Fibroblast of skin of right biceps (primary cell): ENCODE measurements around the gene PTPN7.

ENCODE experiments used
- DNase-seq: peaks from one replicate; pipeline ENCODE4 v3.0.0-alpha.2; 2013

The PTPN7 gene

DNA sequence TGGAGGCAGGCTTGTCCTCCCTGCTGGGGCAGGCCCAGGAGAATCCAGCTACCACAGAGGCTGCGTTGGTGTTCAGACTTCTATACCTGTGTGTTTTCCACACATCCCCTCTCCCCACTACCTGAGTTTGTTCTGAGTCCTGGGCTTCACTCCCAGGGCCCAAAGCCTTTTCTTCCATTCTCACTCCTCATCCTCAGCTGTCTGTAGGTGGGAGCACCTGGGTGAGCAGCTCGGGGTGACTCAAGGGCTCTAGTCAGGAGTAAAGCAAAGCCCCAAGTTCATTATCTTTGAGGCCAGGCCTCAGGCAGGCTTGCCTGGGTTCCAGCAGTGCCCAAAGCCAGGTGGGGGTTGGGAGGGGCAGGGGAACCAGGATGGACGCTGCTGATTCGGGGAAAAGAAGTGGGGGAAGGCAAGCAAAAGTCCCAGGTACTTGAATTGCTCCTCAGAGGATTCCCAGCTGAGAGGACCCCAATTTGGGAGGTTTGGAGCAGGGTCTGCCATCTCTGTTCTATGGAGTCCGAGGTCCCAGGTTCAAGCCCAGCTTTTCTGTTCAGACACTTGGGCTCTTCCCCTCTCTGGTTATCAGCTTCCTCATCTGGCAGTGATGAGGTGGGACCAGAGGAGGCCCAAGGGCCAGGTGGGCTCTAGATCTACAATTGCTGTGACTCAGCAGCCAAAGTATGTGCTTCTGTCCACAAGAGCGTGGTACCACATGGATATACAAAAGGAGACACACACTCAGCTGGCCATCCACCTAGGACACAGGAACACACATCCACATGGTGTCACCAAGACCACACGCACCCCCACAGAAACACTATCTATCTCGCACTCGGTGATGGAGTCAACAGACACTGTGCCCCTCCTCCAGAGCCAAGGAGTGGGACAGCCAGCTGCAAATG lies 5.8 kb upstream of the PTPN7 start:
- no peak for DNase-seq

DNA sequence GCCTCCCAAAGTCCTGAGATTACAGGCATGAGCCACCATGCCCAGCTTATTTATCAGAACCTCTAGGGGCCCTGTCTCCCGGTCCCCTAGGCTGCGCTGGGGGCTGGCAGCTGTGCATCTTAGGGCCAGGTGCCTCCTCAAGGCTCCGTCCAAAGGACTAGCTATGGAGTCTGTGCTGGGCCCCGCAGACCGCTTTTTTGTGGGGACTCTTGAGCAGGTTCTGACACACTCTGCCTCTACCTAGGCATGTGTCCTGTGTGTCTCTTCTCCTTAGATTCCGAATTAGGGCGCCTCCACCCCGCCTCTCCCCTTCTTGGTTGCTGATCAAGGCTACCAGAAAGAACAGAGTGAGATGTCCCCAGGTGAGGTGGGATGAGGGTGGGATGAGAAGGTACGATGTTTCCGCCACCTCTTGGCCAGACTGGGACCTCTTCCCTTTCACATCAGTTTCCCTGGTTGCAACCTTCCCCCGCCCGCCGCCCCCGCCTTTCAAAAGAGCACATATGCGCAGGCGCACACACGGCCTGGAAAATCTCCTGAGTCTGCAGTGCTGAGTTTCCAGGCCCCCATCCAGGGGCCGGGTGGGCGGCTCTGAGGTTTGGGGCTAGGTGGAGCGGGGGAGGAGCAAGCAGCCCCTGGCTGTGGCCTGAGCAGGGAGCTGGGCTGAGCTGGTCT lies 5.0 kb upstream of the PTPN7 start:
- DNase-seq, result no peak

DNA sequence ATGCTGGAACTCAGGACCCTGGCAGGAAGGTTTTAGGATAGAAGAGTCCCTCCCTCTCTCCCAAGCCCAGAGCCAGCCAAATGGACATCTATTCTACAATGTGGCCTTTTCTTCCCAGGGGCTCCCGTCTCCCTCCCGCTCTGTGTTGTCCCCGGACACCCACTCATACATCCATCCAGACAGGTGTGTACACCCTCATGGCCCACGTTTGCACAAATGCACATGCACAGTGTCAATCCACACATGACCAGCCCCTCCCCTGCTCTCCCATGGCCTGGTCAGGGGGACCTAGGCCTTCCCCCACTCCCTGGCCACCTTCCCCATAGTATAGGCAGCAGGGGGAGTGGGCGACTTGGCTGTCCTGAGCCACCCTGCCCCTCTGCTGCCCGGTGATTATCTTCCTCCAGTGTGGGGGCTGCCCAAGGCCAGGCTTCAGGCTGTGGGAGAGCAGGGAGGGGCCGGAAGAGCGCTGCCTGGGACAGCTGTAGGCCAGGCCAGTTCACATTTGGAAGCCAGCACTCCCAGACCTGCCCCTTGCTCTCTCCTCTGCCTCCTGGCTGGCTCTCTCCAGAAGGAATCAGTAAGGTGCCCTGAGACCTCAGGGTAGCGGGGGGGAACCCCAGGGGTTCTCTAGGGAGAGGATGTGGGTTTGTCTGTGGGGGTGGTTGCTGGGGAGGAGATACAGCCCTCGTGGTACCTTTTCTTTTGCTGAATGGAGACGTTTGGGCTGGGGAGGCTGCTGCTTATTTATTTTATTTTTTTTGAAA lies 4.1 kb upstream of the PTPN7 start:
- DNase-seq, result no peak

GRCh38 chr1:202163281-202164270 lies 3.2 kb upstream of the PTPN7 start:
- DNase-seq, result no peak

GRCh38 chr1:202162418-202163280 lies 2.2 kb upstream of the PTPN7 start:
- no peak for DNase-seq

- no peak for DNase-seq
These were observed 1.6 kb upstream of the PTPN7 start for GRCh38 chr1:202162047-202162417.

DNA sequence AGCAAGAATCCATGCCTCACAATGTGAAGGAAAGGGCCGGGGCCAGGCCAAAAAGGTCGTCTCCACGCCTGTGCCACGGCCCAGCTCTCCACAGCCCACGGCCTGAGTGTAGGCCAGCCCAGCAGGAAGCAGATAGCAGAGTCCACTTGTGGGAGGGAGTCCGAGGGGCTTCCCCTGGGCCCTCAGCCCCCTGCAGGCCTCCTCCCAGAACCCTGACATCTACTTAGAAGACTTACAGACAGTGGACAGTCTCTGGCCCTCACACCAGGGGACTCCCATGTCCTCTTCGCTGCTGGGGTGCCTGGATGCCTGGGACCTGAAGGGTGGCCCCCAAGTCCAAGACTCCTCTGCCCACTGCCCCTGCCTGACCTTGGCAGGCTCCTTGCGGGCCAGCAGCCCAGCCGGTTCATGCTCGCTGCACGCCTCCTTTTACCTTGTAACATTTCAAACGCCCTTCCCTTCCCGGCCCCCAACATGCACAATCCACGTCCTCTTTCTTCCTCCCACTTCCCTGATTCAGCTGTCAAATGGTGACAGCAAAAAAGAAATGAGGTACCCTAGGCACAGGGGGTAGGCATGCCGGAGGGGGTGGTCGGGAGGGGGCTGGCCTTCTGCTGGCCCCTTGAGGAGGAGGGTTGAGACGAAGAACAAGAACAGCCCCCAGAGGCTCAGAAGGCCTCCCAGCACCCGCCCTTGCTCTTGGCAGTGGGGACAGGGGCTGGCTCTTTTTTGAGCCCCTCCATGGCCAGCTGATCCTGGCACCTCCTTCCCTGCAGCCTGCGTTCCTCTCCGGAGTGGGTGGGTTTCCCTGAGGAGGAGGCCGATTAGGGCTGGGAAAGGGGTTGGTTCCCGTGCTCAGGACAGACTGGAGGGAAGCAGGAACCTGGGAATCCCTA lies 997 bp upstream of the PTPN7 start:
- DNase-seq, result no peak

- no peak for DNase-seq
These were observed 649 bp downstream of the PTPN7 start for GRCh38 chr1:202159534-202160371.

DNA sequence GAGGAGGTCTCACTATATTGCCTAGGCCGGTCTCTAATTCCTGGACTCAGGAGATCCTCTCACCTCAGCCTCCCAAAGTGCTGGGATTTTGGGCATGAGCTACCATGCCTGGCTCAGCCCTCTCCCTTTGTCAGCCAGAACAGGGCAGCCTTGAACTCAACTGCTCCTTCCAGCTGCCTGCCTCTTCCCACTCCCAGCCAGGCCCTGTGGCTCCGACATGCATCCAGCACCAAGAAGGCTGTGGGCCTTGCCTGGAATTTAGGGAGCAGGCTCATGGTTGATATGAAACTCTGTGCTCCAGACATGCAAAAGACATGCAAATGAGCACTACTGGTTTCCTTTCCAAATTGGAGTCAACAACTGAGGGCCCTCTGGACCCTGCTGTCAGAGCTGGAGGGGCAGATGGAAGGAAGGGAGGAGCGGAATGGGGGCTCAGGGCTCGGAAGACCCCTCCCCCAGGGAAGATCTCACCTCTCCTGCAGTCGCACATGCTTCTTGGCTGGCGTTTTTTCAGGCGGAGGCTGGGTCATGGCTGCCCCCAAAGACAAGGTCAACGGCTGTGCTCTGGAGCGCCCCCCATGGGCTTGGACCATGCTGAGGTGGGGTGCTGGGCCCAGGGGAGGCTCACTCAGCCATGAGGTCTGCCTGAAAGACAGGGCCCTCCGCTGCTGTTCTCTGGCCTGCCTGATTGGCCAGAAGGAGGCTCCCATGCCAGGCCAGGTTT lies 1.4 kb downstream of the PTPN7 start:
- DNase-seq, result no peak

GRCh38 chr1:202157945-202158344 lies 2.5 kb downstream of the PTPN7 start:
- no peak for DNase-seq

DNA sequence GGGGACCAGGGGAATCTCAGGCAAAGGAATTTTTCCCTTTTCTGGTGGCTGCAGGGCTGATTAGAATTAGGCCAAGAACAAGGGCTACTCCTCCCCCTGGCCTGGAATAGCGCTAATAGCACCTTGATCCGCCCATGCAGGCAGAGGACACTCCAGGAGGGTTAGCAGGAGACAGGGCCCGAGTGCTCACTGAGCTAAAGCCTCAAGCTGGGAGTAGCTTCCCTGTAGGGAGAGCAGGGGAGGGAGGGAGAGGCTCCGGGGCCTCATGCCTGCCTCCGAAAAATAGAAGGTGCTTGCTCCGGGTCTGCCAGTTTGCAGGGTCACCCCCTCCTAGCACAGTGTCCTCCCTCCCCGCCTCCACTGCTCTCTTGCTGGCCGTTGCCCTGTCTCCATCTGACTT lies 3.8 kb downstream of the PTPN7 start:
- no peak for DNase-seq

DNA sequence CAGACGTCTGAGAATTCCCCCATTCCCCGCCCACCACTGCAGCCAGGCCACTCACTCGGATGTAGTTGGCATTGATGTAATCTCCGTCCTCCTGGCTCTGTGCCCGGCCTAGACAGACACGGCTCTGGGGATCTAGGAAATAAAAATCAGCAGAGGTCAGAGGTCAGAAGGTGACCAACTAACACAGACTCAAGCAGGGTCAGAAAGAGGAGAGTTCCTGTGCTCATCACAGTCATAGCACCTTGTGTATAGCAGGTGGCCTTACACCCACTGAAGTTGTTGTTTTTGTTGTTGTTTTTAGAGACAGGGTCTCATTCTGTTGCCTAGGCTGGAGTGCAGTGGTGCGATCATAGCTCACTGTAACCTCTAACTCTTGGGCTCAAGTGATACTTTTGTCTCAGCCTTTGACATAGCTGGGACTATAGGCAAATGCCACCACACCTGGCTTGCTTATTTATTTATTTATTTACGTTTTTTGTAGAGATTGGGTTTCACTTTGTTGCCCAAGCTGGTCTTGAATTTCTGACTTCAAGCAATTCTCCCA lies 4.9 kb downstream of the PTPN7 start:
- no peak for DNase-seq

- DNase-seq, result peak; percentile 53
These were observed 5.5 kb downstream of the PTPN7 start for GRCh38 chr1:202154766-202155477.

GRCh38 chr1:202154148-202154765 lies 6.1 kb downstream of the PTPN7 start:
- no peak for DNase-seq

DNA sequence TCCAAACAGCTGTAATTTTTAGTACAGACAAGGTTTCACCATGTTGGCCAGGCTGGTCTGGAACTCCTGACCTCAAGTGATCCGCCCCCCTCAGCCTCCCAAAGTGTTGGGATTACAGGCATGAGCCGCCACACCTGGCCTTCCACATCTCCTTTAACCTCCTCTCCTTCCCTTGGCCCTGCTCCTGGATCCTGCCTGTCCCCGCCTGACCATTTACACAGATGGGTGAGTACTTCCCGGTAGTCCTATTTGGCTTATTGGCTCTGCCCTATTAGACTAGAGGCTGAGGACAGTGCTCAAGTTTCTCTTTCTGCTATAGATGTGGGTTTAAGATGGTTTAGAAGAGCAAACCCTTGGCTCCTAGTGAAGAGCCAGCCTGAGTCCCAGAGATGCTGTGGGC lies 7.1 kb downstream of the PTPN7 start:
- DNase-seq, result no peak

DNA sequence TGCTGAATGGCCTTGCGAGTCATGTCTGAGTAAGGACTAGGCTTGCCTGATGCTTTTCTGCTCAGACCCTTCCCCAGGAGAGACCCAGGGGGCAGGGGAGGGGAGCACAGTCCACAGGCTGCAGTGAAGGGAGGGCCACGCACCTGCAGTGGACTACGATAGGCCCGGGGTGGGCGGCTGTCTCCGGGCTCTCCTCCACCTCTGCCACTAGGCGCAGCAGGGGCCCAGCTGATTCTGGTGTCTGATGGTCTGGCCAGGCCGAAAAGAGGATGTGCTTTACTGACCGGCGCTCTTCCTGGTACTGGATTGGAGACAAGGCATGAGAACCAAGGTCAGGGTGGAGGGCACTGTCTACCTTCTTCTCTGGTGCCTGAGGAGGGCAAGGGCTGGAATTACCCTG lies 8.0 kb downstream of the PTPN7 start:
- no peak for DNase-seq

- DNase-seq, result no peak
These were observed 9.4 kb downstream of the PTPN7 start for GRCh38 chr1:202151045-202151444.
